GM04503 (cell line): Measurements from ENCODE around the gene CD151.

Source experiments
- DNase-seq: peaks from one replicate; pipeline ENCODE4 v3.0.0-alpha.2; 2012; ENCODE audit warnings: low read depth

Gene CD151

GRCh38 chr11:829176-829846 is 3.4 kb upstream of the CD151 start:
- no peak for DNase-seq

DNA sequence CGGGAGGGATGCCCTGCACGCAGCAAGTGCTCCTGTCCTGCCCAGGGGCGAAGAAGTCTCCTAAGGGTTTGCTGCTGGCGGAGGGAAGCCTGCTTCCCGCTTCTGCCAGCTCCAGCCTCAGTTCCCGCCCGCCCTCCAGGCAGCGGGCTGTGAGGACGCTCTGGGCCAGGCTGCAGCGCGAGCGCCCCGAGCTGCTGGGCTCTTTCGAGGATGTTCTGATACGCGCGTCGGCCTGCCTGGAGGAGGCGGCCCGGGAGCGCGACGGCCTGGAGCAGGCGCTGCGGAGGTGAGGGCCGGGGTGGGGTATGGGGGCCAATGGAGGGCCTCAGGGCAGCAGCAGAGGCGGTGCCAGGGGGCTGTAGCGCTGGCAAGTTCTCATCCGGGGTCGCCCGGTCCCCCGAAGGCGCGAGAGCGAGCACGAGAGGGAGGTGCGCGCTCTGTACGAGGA is 2.9 kb upstream of the CD151 start:
- no peak for DNase-seq

DNA sequence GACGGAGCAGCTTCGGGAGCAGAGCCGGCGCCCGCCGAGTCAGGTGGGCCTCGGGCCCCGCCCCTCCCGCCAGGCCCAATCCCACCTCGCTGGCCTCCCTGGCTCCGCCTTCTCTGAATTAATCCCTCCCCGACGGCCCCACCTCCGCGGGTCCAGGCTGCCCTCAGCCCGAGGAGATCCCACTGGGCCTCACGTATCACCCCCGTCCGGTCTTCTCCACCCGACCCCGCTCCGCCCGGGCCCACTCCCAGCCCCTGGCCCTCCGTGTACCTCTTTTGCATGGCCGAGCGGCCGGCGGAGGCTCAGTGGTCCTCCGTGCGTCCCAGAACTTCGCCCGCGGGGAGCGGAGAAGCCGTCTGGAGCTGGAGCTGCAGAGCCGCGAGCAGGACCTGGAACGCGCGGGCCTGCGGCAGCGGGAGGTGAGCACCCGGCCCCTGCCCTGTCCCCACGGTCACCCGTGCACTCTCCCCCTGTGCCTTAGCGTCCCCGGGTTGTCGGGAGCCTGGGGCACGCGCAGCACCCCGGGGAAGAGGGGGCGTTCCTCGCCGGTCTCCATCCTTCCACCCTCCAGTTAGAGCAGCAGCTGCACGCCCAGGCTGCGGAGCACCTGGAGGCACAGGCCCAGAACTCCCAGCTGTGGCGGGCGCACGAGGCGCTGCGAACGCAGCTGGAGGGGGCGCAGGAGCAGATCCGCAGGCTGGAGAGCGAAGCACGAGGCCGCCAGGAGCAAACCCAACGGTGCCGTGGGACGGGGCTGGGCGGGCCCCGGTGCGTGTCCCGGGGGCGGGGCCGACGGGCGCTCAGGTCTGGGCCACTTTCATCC is 2.2 kb upstream of the CD151 start:
- DNase-seq, result no peak

- no peak for DNase-seq
Observed at GRCh38 chr11:831118-831864, 1.5 kb upstream of the CD151 start.

DNA sequence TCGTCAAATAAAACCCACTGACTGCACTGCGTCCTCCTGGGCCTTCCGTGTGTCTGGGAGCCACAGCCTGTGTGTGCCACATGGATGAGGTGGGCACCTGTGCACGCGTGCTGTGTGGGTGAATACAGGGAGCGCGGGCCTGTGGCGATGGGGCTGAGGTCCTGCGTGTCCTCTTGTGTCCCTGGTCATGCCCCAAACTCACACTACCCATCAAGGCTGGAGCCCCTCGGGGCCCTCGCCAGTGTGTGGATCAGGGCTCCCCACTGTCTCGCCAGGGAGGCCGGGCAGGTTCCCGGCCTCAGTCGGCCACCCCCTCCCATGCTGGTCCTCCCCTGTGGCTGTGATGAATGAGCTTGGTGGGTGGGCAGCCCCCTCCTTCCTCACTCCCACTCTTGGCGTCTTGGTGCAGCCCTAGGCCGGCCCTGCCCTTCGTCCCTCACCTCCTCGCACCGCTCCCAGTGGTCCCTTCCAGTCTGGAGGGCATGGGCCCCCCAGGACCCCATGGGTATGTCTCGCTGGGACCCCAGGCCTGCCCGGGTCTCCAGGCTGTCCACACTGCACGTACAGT is 707 bp upstream of the CD151 start:
- DNase-seq, result no peak

GRCh38 chr11:833114-833791 is 501 bp downstream of the CD151 start:
- no peak for DNase-seq

- DNase-seq, result no peak
Observed at GRCh38 chr11:833849-834311, 1.1 kb downstream of the CD151 start.

DNA sequence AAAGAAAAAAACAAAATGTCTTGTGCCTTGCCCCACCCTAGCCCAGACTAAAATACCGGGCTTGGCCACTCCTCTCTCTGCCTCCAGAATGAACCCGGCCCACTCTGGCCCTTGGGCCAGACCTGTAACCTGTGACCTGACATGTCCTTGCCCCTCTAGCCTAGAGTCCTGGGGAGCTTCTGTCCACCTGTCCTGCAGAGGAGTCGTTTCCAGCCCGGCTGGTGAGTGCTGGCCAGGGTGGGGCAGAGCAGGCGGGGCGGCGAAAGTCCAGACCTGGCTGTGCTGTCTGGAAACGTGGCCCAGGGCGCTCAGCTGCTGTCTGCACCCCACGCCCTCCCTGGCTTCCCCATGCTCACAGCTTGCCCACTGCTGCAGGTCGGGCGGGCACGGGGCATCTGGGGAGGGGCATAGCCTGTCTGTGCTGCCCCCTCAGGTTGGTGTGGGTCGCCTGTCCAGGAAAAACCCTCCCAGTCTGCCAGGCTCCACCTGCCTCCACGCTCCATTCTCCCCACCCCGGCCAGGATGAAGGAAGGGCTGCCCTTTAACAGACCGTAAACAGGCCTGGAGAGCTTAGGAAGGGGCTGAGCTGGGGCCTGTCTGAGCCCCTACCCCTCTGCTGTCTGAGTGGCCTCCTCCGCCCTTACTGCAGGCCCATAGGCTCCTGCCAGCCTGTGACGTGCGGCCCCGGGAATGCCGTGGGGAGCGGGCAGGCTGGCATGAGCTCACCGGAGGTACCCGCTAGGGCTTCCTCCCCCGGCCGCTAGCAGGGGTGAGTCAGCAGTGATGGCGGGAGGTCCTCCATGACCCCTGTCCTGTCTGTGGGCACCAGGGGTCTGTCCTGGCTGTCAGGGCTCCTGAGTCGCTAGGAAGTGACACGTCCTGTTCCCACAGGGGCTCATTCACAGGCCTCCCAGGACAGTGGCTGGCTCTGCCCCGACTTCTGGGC is 1.9 kb downstream of the CD151 start:
- DNase-seq, result no peak

GRCh38 chr11:836274-836673 is 3.5 kb downstream of the CD151 start:
- DNase-seq, result no peak

DNA sequence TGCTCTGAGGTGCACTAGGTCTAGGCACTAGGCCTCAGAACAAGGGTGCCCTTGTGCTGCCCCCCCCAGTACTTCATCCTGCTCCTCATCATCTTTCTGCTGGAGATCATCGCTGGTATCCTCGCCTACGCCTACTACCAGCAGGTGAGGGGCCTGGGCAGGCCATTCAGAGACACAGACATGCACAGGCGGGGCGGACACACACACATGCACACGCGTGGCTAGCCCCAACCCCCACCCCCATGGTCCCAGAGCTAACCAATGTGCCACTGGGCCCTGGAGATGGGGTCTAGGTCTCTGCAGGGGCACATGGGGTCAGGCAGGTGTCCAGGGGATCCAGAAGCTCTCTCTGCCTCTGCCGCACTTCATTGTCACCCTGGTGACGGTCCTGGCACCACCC is 3.9 kb downstream of the CD151 start:
- no peak for DNase-seq

- DNase-seq, result no peak
Observed at GRCh38 chr11:837189-837989, 4.6 kb downstream of the CD151 start.

- DNase-seq, result no peak
Observed at GRCh38 chr11:837990-838307, 5.2 kb downstream of the CD151 start.

DNA sequence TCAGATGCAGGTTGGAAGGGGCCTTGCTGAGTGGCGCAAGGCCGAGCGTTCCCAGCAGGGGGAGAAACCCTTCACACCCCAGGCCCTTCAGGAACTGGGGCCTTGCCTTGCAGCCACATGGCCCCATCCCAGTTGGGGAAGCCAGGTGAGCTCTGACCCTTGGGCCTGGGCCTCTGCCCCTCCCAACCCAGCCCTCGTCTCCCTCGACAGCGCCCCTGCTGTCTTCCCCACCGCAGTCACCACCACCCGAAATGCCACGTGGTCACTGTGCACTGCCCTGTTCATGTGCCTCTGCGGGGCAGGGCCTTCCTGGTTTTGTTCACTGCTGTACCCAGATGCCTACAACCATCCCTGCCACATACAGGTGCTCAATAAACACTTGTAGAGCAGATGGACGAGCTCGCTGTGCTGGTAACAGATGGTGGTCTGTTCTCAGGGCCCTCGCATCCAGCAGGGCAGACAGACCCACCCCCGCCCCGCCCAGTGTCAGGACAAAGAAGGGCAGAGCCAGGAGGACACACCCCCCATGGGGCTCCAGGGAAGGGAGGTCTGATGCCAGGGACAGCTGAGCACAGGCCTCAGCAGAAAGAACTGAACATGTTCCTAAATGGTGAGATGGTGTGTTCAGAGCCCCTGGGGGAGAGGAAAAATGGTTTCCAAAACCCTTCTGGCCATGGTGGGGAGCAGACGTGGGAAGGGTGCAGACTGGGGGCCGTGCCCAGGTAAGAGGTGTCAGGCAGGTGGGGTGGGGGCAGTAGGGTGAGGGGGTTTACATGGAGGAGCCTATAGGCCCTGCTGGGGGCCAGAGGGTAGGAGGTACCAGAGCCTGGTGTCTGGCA is 5.9 kb downstream of the CD151 start:
- no peak for DNase-seq

- DNase-seq, result no peak
Observed at GRCh38 chr11:839280-839623, 6.5 kb downstream of the CD151 start.

DNA sequence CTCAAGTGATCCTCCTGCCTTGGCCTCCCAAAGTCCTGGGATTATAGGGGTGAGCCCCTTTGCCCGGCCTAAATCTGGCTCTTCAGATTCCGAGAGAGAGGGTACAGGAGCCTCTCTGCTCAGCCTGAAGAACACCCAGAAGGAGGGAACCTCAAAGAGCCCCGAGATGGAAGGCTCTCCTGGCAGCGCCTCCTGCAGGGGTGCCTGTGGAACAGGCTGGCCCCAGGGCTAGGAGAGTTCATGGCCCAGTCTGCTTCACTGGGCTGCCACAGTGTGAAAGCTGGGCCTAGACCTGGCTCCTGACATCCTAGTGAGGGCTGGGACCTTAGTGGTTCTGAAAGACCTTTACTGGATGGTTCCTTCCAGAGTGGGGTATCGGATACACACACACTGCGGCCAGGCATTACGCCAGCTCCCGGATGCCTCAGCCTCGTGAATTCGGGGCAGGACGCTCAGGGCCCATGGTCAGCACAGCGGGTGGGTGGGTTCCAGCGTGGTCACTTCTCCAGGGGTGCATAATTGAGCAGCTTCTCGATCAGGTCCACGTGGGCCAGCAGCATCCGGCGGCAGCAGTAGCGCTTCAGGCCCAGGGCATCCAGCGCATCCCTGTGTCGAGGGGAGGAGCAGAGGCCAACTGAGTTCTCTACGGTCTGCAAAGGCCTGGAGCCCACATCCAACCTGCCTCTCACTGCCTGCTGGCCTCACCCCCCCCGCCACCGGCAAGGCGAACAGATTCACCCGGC is 7.3 kb downstream of the CD151 start:
- no peak for DNase-seq

GRCh38 chr11:841981-842369 is 9.2 kb downstream of the CD151 start:
- no peak for DNase-seq

DNA sequence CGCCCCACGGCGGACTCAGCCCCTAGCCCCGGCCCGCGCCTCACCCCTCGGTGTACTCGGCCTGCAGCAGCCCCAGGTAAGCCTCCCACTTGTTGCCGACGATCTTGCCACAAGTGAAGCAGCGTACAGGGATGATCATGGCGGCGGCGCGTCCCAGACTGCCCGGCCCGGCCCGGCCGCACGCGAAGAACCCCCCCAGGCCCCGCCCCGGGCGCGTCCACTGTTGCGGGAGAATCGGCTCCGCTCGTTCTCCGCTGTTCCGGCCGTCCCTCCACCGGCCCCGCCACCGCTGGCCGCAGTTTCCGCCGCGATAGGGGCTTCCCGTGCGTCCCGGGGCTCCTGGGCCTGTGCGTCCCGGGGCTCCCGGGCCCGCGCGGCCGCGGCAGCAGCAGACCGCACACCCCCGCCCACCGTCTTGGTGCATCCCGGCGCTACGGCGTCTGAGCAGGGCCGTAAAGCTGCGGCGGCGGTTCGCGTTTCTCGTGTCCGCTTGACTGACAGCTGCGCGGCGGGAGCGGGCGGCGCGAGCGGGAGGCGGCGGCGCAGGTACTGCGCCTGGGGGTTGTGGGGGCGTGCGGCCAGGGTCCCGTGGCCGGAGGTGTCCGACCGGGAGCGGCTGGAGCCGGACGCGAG is 9.7 kb downstream of the CD151 start, which contains the start of the genes POLR2L and TSPAN4:
TSS of gene POLR2L (minus strand) at position 160 of the 633 bp plus-strand sequence. CDS start at position 139, 21 bp downstream.
TSS of gene TSPAN4 (plus strand) at position 483 of the 633 bp plus-strand sequence. CDS start 7,453 bp downstream, outside the sequence.
- no peak for DNase-seq
